Rectal smooth muscle tissue (tissue), 1 donor: ENCODE results near the gene MAP3K1.
"Not testable (repeated sequence)": the region's sequence is repeated elsewhere in the genome, so short reads cannot be mapped to it uniquely, and the experiment has no call there.

Experiments used
- H3K27ac ChIP-seq: one replicate; pipeline ENCODE4 v1.7.0; 2013; ENCODE audit warnings: low read depth, low read length, inconsistent platforms
- H3K27me3 ChIP-seq: one replicate; pipeline ENCODE4 v1.7.0; 2013; ENCODE audit warnings: low read length; ENCODE audit not compliant: control insufficient read depth, insufficient read depth
- H3K36me3 ChIP-seq: one replicate; pipeline ENCODE4 v1.7.0; 2013; ENCODE audit warnings: low read length; ENCODE audit not compliant: control insufficient read depth, insufficient read depth
- H3K4me1 ChIP-seq: one replicate; pipeline ENCODE4 v1.7.0; 2013; ENCODE audit warnings: low read length; ENCODE audit not compliant: control insufficient read depth, insufficient read depth
- H3K4me3 ChIP-seq: one replicate; pipeline ENCODE4 v1.7.0; 2013; ENCODE audit warnings: low read length
- H3K9ac ChIP-seq: one replicate; pipeline ENCODE4 v1.7.0; 2013; ENCODE audit warnings: low read length

Gene MAP3K1

DNA sequence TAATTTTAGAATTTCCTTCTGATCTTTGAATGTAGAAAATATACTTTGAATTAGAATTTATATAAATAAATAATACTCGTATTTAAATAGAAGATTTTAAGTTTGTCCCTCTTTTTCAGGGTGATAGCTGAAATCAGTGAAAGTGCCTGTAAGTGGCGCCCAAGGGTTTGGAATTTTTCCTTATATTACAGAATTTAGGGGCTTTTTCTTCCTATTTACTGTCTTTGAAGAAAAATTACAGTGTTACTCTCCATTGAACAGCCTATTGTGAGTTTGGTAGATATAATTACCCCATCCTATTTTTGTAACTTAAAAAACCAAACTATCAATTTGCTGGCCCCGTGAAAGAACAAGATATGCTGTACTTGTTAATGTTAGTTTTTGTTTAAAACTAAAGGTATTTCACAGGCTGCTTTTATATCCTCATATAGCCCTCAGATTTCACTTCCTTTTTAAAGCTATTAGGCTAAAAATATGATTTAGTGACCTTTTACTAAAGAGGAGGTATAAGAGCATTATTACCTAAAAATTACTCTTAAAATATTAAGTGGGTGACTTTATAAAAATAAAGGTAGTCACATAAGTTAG is 3.2 kb downstream of the MAP3K1 start:
- Histone ChIP-seq H3K36me3 (no peaks in the 10 kb centered on the region), H3K27me3 (no peaks in the 10 kb centered on the region), H3K4me3 (no peak overlapping the region), H3K4me1 (peaks cover 4% of the 10 kb centered on the region), H3K9ac (no peak overlapping the region), H3K27ac (no peak overlapping the region)

DNA sequence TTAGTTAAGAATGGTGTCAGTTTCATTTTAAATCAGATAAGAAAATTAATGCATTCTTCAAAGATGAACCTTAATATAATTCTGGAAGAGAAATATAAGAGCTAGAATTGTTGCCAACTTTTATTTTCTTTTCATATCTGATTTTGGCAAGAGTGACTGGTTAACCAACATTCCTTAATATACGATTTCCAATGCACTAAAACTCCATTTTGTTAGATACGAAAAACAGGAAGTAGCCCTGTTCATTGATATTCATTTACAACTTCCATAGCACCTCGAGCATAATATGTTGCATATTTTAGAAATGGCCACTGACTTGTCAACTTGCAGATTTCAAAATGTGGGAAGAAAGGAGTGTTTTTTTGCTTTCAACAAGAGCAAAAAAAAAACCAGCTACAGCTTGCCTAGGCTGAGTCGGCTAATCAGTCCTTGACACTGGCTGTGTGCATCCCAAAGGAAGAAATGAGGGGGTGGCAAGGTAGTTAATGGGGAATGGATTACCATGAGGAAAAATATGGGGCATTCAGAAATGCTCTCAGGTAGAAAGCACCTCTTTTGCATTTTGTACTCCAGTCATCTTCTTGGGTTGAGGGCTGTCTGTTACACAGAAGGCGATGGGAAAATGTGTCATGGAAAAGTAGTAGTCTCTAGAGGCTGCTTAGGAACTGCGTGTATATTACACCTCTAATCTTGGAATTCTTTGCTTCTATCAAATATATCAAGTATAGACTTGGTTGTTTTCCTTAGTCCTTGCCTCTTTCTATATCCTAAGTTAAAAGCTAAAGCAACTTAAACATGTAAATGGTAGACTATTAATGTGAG is 3.9 kb downstream of the MAP3K1 start:
- no peaks in the 10 kb centered on the region for H3K27me3 ChIP-seq
- H3K4me1 ChIP-seq = peaks cover 4% of the 10 kb centered on the region
- H3K4me3 ChIP-seq = peak overlapping the region; percentile 17
- no peak overlapping the region for H3K27ac ChIP-seq
- H3K9ac ChIP-seq = no peak overlapping the region
- no peaks in the 10 kb centered on the region for H3K36me3 ChIP-seq

DNA sequence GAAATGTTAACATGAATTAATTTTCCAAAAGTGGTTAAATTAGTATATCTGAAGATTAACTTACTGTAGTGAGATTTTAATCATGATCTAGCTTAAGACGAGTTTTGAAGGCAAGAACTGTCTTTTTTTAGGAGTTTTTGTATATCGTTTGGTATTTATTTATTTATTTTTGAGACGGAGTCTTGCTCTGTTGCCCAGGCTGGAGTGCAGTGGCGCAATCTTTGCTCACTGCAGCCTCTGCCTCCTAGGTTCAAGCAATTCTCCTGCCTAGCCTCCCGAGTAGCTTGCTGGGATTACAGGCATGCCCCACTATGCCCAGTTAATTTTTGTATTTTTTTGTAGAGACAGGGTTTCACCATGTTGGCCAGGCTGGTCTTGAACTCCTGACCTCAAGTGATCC is 6.5 kb downstream of the MAP3K1 start:
- H3K36me3 ChIP-seq, H3K9ac ChIP-seq, H3K4me1 ChIP-seq, H3K27ac ChIP-seq, H3K4me3 ChIP-seq, H3K27me3 ChIP-seq: not testable (repeated sequence)

DNA sequence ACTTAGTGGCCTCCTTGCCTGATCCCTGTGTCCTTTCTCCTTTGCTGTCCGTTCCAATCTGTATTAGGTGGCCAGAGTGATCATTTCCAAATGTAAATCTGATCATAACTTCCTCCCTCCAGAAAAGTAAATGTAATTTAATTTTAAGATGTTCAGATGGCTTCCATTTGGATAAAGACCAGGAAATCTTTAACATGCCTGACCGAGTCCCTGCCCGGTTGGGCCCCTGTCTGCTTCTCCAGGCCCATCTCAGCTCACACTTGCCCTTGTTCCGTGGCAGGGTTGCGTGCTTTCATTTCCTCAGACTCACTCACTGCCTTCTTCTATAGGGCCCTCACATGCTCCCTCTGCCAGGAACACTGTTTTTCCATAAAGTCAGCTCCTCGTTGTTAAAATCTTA is 7.6 kb downstream of the MAP3K1 start:
- no peaks in the 10 kb centered on the region for H3K27me3 ChIP-seq
- H3K27ac ChIP-seq = no peak overlapping the region
- H3K9ac ChIP-seq = no peak overlapping the region
- H3K4me1 ChIP-seq = peaks cover 4% of the 10 kb centered on the region
- H3K36me3 ChIP-seq = no peaks in the 10 kb centered on the region
- peak overlapping the region; percentile 15 for H3K4me3 ChIP-seq

DNA sequence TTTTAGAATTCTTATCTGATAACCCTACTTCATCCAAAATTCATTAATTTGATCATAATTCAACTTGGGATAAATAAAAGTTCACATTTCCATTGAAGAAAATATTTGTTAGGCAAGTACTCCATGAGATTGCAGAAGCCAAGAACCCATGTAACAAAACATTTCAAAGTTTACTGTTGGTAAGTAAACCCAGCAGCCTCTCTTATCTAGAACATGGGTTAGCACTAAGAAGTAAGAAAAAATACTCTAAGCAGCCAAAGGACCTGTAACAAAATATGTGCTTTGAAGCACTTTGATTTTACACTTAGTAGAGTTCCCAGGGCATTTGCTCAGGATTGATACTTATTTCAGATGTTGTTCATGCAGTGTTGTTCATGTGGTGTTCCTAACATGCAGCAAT is 8.7 kb downstream of the MAP3K1 start:
- Histone ChIP-seq H3K36me3 (no peaks in the 10 kb centered on the region), H3K9ac (no peak overlapping the region), H3K27ac (no peak overlapping the region), H3K27me3 (no peaks in the 10 kb centered on the region), H3K4me3 (no peak overlapping the region), H3K4me1 (peaks cover 4% of the 10 kb centered on the region)

DNA sequence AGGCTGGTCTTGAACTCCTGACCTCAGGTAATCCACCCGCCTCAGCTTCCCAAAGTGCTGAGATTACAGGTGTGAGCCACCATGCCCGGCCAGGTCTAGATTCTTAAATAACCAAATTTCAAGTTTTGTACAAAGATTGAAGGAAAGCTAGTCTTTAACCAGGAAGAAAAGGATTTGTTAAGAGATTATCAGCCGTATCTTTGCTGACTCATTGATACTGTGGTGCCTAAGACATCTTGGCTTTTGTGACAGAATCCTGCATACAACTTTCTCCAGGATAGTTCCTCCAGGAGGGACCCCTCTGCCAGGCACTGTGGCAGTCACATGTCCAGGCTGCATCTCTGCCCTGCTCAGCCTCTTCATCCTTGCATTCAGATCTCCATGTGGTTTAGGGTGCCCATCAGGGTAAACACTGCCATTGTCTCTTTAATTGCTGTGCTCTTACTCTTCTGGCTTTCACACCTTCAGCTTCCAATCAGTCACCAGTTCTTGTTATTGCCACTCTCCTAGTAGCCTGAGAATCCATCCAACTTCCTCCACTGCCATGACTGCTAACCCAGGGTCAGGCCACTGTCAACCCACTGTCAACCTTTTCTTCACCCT is 10.0 kb downstream of the MAP3K1 start:
- no peaks in the 10 kb centered on the region for H3K4me1 ChIP-seq
- no peak overlapping the region for H3K27ac ChIP-seq
- H3K4me3 ChIP-seq = no peak overlapping the region
- no peaks in the 10 kb centered on the region for H3K27me3 ChIP-seq
- no peaks in the 10 kb centered on the region for H3K36me3 ChIP-seq
- H3K9ac ChIP-seq = no peak overlapping the region

DNA sequence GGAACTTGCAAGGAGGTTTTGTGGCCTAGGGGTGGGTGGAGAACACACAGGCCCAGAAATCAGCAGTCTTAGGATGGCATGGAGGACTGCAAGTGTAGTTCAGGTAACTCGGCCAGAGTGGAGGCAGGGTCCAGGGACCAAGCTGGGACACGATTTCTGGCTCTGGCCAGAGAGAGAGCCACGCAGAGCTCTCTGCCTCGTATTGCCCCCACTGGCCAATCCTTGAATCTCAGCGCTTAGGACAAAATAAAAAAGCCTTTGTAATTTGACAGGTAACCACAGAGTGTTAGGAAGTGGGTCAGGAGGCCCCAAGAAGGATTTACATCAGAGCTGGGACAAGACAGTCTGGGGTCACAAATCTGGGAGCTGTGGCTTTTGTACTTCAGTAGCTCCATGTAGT is 11.7 kb downstream of the MAP3K1 start:
- Histone ChIP-seq H3K4me1 (no peaks in the 10 kb centered on the region), H3K27ac (no peak overlapping the region)

DNA sequence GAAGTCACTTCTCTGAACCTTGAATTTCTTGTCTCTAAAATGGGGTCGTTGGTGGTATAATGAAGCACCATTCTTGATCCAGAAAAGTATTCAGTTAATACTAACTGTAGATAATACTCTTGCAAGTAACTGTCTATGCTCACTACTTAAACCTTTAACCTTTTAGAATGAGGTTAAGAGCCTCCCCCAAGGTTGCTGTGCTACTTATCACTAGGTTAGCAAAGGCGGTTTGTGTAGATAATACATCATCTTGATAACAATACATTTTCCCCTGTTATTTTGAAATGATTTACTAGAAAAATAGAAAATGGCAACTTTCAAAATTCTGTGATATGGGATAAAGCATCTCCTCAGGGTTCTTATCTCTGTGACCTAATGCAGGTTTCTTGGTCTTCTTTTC is 12.6 kb downstream of the MAP3K1 start:
- Histone ChIP-seq H3K9ac (no peak overlapping the region), H3K27ac (no peak overlapping the region), H3K36me3 (no peaks in the 10 kb centered on the region), H3K4me1 (no peaks in the 10 kb centered on the region), H3K4me3 (no peak overlapping the region), H3K27me3 (no peaks in the 10 kb centered on the region)

More for the DNA sequence above, 11.7 kb downstream of the MAP3K1 start:
- H3K9ac ChIP-seq = no peak overlapping the region
- H3K36me3 ChIP-seq = no peaks in the 10 kb centered on the region
- no peaks in the 10 kb centered on the region for H3K27me3 ChIP-seq
- H3K4me3 ChIP-seq = no peak overlapping the region

DNA sequence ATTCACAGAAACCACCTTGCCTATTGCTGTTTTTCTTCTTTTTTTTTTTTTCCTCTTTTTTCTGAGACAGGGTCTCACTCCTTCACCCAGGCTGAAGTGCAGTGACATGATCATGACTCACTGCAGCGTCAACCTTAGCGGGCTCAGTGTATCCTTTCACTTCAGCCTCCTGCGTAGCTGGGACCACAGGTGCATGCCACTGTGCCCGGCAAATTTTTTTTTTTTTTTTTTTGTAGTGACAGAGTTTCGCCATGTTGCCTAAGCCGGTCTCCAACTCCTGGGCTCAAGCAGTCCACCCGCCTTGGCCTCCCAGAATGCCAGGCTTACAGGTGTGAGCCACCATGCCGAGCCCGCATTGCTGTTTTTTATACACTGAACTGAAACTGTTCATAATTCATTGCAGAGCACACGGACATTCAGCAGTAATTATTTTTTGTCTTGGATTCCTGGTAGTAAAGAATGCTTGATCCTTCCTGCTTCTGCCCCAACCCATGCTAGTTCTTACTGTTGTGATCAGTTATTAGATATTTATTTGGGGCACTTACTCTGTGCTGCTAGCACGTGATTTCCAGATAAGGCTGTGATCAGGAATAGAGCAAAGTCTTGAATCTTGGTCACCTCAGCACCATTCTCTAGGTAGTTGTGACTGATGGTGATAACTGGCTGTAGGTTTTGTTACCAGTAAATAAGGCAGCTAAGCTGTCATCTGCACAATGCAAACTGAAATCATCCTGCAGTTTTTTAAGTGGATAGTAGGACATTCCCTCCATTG is 14.0 kb downstream of the MAP3K1 start:
- no peak overlapping the region for H3K27ac ChIP-seq
- H3K4me3 ChIP-seq = no peak overlapping the region
- H3K4me1 ChIP-seq = no peaks in the 10 kb centered on the region
- no peaks in the 10 kb centered on the region for H3K36me3 ChIP-seq
- H3K9ac ChIP-seq = no peak overlapping the region
- H3K27me3 ChIP-seq = no peaks in the 10 kb centered on the region

DNA sequence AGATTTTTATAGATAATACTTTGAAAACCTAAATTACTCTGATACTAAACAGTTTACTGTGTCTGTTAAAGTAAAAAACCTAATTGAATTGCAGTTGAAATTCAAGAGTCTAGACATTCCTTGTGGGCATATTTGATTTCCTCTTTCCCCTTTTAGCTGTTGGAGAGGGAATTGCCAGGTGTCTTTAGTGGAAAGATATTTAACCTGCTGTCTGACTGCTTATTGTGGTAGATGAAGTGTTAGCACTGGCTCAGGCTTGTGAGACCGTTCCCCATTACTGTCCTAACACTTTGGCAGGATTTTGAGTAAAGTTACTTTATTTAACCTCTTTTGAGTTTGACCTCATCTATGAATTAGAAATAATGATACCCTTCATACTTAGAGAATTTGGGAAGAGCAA is 16.4 kb downstream of the MAP3K1 start:
- no peaks in the 10 kb centered on the region for H3K4me1 ChIP-seq
- no peak overlapping the region for H3K4me3 ChIP-seq
- no peaks in the 10 kb centered on the region for H3K27me3 ChIP-seq
- no peak overlapping the region for H3K27ac ChIP-seq
- H3K36me3 ChIP-seq = no peaks in the 10 kb centered on the region
- H3K9ac ChIP-seq = no peak overlapping the region

DNA sequence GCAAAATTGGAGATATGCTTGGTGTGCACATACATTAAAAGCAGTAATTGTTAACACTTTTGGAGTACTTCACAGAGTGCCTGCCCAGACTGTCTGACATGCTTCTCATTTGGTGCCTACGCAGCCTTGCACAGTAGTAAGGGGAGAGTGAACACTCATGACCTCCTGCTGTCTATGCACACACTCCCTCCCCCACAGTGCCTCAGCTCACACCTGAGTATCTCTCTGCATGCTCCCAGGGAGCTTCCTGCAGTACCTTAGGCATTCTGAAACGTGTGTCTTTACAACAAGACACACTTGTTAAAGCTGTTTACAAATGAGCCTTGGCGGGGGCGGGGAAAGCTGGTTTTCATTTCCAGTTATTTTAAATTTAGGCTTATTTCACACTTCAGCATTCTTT is 18.0 kb downstream of the MAP3K1 start:
- Histone ChIP-seq H3K36me3 (no peaks in the 10 kb centered on the region), H3K27ac (no peak overlapping the region), H3K9ac (no peak overlapping the region), H3K27me3 (no peaks in the 10 kb centered on the region), H3K4me3 (no peak overlapping the region), H3K4me1 (no peaks in the 10 kb centered on the region)

DNA sequence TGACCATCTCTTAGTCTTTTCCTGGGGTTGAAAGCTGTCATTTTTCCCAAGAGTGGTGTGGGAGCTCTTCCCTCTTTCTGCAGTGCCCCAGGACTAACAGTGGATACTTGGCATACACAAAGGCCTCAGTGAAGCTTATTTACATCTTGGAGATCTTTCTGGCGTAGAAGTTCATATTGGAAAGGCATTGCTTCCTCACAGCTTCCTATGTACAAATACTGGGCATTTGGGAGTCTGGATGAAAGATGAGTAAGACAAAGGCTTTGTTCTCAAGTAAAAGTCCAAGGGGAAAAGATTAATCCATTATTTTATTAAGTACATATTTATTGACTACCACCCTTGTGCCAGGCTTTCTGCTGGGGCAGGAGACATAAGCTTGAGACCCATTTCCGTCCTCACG is 22.0 kb downstream of the MAP3K1 start:
- no peaks in the 10 kb centered on the region for H3K4me1 ChIP-seq
- H3K27me3 ChIP-seq = no peaks in the 10 kb centered on the region
- no peak overlapping the region for H3K27ac ChIP-seq
- H3K36me3 ChIP-seq = no peaks in the 10 kb centered on the region
- H3K4me3 ChIP-seq = no peak overlapping the region
- no peak overlapping the region for H3K9ac ChIP-seq
